ENCODE measurements around the gene CSNK1E.
A peak's percentile ranks its signal among the peaks of the same experiment; 100 is the strongest.

The CSNK1E gene

GRCh38 chr22:38327805-38328204, 10.6 kb upstream of the CSNK1E start:
- DNase-seq (ENCODE audit: low read depth), result peak; percentile 31
- H3K4me3 ChIP-seq (ENCODE audit: low read depth, low read length), result no peak overlapping the region
- TF ChIP-seq, protein P1, sequence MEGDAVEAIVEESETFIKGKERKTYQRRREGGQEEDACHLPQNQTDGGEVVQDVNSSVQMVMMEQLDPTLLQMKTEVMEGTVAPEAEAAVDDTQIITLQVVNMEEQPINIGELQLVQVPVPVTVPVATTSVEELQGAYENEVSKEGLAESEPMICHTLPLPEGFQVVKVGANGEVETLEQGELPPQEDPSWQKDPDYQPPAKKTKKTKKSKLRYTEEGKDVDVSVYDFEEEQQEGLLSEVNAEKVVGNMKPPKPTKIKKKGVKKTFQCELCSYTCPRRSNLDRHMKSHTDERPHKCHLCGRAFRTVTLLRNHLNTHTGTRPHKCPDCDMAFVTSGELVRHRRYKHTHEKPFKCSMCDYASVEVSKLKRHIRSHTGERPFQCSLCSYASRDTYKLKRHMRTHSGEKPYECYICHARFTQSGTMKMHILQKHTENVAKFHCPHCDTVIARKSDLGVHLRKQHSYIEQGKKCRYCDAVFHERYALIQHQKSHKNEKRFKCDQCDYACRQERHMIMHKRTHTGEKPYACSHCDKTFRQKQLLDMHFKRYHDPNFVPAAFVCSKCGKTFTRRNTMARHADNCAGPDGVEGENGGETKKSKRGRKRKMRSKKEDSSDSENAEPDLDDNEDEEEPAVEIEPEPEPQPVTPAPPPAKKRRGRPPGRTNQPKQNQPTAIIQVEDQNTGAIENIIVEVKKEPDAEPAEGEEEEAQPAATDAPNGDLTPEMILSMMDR (IDR thresholded peaks at IDR 0.05; ENCODE audit: low read depth, low read length), result no peak
- TF ChIP-seq MYC (IDR thresholded peaks at IDR 0.05; ENCODE audit: low read depth, low read length) (no peak), POLR2A (IDR thresholded peaks at IDR 0.05; ENCODE audit: extremely low read depth, insufficient read length) (no peak)
- TF ChIP-seq, protein P2, sequence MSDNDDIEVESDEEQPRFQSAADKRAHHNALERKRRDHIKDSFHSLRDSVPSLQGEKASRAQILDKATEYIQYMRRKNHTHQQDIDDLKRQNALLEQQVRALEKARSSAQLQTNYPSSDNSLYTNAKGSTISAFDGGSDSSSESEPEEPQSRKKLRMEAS (IDR thresholded peaks at IDR 0.05; ENCODE audit: low read depth, low read length), result no peak

DNA sequence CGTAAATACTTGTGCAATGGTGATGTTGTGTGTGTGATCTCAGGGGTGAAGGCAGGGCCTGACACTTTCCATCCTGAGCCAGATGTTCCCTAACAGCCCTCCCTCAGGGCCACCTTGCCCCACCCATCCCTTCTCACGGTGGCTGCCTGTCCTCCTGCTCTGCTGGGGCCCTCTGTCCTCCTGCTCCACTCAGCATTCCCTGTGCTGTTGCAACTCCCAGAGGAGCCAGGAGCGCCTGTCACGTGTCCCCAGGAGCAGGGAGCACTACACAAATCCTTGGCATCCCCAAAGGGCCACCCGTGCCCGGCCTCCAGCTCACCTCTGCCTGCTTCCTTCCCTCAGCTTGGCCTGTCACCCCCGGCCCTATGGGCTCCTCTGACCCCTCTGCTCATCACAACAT, 10.2 kb upstream of the CSNK1E start:
- H3K4me3 ChIP-seq (ENCODE audit: low read depth, low read length), result no peak overlapping the region
- DNase-seq (ENCODE audit: low read depth), result no peak
- TF ChIP-seq POLR2A (IDR thresholded peaks at IDR 0.05; ENCODE audit: extremely low read depth, insufficient read length) (no peak), MYC (IDR thresholded peaks at IDR 0.05; ENCODE audit: low read depth, low read length) (no peak)
- TF ChIP-seq, protein P1 (IDR thresholded peaks at IDR 0.05; ENCODE audit: low read depth, low read length), result no peak
- TF ChIP-seq, protein P2 (IDR thresholded peaks at IDR 0.05; ENCODE audit: low read depth, low read length), result no peak

DNA sequence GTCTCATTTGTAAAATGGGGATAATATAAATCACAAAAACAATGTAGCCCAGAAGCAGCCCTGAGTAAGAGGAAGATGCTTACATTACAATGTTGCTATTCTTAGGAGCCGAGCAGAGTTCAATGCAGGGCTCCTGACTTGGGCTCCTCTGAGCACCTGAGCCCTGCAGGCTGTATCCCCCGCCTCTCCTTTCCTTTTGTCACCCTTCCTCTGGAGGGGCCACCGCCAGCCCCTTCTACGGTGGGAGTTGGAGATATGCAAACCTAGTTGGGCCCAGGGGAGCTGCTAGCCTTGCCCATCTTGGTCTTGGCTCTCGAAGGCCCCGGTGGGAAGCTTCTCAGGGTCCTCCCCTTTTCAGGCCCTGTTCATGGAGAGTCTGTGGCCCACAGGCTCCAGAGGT, 8.4 kb upstream of the CSNK1E start:
- H3K4me3 ChIP-seq (ENCODE audit: low read depth, low read length), result no peak overlapping the region
- TF ChIP-seq, protein P1 (IDR thresholded peaks at IDR 0.05; ENCODE audit: low read depth, low read length), result no peak
- no peak for TF ChIP-seq POLR2A (IDR thresholded peaks at IDR 0.05; ENCODE audit: extremely low read depth, insufficient read length)
- no peak for TF ChIP-seq MYC (IDR thresholded peaks at IDR 0.05; ENCODE audit: low read depth, low read length)
- TF ChIP-seq, protein P2 (IDR thresholded peaks at IDR 0.05; ENCODE audit: low read depth, low read length), result no peak
- no peak for DNase-seq (ENCODE audit: low read depth)

DNA sequence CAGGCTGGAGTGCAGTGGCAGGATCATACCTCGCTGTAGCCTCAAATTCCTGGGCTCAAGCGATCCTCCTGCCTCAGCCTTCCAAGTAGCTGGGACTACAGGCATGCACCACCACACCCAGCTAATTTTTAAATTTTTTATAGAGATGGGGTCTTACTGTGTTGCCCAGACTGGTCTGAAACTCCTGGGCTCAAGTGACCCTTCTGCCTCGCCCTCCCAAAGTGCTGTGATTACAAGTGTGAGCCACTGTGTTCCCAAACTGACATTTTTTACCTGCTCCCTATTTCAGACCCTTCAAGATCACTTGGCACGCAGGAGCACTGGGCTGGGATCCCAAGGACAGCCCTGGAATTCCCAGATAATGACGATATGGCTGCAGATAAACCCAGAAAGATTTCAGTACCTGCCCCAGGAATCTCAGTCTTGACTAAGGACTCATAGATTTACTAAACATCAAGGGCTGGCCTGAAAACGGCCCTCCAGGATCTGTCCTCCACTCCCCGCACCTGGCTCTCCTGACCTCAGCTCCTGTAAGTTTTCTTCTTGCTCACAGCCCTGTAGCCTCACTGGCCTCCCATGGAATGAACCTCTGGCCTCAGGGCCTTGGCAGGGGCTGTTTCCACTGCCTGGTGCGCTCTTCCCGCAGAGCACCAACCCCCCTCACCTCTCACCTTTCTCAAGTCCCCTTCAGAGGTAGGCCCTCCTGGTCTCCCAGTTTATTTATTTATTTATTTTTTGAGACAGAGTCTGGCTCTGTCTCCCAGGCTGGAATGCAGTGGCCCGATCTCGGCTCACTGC, 3.6 kb upstream of the CSNK1E start:
- no peak overlapping the region for H3K4me3 ChIP-seq (ENCODE audit: low read depth, low read length)
- TF ChIP-seq, protein P1 (IDR thresholded peaks at IDR 0.05; ENCODE audit: low read depth, low read length), result no peak
- TF ChIP-seq POLR2A (IDR thresholded peaks at IDR 0.05; ENCODE audit: extremely low read depth, insufficient read length) (no peak), MYC (IDR thresholded peaks at IDR 0.05; ENCODE audit: low read depth, low read length) (no peak)
- TF ChIP-seq, protein P2 (IDR thresholded peaks at IDR 0.05; ENCODE audit: low read depth, low read length), result no peak
- DNase-seq (ENCODE audit: low read depth), result no peak

DNA sequence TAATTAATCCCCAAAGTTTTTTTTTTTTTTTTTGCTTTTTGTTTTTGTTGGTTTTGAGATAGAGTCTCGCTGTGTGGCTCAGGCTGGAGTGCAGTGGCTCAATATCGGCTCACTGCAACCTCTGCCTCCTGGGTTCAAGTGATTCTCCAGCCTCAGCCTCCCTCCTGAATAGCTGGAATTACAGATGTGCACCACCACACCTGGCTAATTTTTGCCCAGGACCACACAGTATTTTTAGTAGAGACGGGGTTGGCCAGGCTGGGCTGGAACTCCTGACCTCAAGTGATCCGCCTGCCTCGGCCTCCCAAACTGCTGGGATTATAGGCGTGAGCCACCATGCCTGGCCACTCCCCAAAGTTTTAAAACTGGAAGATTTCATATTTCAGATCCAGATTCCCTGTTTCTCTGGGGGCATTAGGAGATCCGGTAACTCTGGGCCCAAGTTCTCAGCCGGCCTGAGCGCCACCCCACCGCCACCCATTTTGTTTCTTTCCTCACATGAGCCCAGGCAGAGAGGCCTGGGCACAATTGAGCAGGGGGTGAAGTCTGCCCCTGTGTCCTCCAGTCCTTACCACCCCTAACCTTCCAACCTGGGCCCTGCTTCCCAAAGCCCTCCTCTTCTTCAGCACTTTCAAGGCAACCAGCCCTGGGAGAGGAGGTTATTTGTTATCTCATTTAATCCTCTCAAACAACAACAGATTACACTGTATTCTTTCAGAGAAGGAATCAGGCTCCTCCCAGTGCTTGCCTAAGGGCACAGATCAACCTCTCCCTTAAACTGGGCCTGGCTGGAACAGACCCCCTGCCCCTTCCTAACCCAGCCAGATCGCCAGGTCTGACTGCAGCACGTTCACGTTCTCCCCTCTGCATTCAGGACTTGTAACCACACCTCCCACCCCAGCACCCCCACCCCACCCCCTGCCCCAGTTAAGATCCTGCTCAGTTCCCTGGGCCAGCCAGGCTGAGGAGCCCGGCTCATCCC, 1.9 kb upstream of the CSNK1E start:
- TF ChIP-seq, protein P2 (IDR thresholded peaks at IDR 0.05; ENCODE audit: low read depth, low read length), result no peak
- no peak for TF ChIP-seq POLR2A (IDR thresholded peaks at IDR 0.05; ENCODE audit: extremely low read depth, insufficient read length)
- no peak for TF ChIP-seq MYC (IDR thresholded peaks at IDR 0.05; ENCODE audit: low read depth, low read length)
- TF ChIP-seq, protein P1 (IDR thresholded peaks at IDR 0.05; ENCODE audit: low read depth, low read length), result no peak
- H3K4me3 ChIP-seq (ENCODE audit: low read depth, low read length), result no peak overlapping the region
- DNase-seq (ENCODE audit: low read depth), result no peak
